ENCODE data around the gene MSH5.
"Not testable (repeated sequence)": the region's sequence is repeated elsewhere in the genome, so short reads cannot be mapped to it uniquely, and the experiment has no call there.

The MSH5 gene

GRCh38 chr6:31808599-31808998 is 68.8 kb downstream of the MSH5 start:
- peaks cover 12% of the 10 kb centered on the region for H3K4me1 ChIP-seq (ENCODE audit: control insufficient read depth, insufficient read depth, low read length, unreplicated experiment)
- H3K27ac ChIP-seq (ENCODE audit: low read depth, low read length); H3K27me3 ChIP-seq (ENCODE audit: insufficient read depth, low read length); H3K4me3 ChIP-seq (ENCODE audit: low read depth, low read length); H2AFZ ChIP-seq (ENCODE audit: low read length, unreplicated experiment); H3K36me3 ChIP-seq (ENCODE audit: insufficient read depth, low read length): not testable (repeated sequence)
- H3K79me2 ChIP-seq (ENCODE audit: control insufficient read depth, insufficient read depth, low read length, unreplicated experiment) = peaks cover 20% of the 10 kb centered on the region

DNA sequence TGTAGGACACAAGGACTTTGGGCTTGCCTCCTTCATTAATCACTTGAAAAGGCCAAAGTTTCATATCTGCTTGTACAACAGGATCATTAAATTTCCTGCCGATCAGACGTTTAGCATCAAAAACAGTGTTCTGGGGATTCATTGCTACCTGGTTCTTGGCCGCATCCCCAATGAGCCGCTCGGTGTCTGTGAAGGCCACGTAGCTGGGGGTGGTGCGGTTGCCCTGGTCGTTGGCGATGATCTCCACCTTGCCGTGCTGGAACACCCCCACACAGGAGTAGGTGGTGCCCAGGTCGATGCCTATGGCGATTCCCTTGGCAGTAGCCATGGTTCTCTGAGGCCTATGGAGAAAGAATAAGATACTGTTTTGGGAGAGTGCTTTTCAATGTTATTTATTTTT is 71.8 kb downstream of the MSH5 start:
- Histone ChIP-seq H2AFZ (ENCODE audit: low read length, unreplicated experiment) (no peak overlapping the region), H3K27ac (ENCODE audit: low read depth, low read length) (no peak overlapping the region), H3K27me3 (ENCODE audit: insufficient read depth, low read length) (no peaks in the 10 kb centered on the region), H3K36me3 (ENCODE audit: insufficient read depth, low read length) (no peaks in the 10 kb centered on the region), H3K4me1 (ENCODE audit: control insufficient read depth, insufficient read depth, low read length, unreplicated experiment) (peaks cover 9% of the 10 kb centered on the region), H3K4me3 (ENCODE audit: low read depth, low read length) (no peak overlapping the region), H3K79me2 (ENCODE audit: control insufficient read depth, insufficient read depth, low read length, unreplicated experiment) (no peaks in the 10 kb centered on the region)
